Neutrophil (primary cell): ENCODE results near the gene PLXNA4.

Experiments used
- H3K27ac ChIP-seq: fragments of 200-600 bp; sonication (generic); 2 replicates; pipeline ENCODE4 v1.5.1; 2016; ENCODE audit warnings: mild to moderate bottlenecking, moderate library complexity
- H3K27me3 ChIP-seq: fragments of 200-600 bp; sonication (generic); 2 replicates; pipeline ENCODE4 v1.6.0; 2016; ENCODE audit warnings: mild to moderate bottlenecking
- H3K36me3 ChIP-seq: fragments of 200-600 bp; sonication (generic); 2 replicates; pipeline ENCODE4 v1.5.1; 2017
- H3K4me1 ChIP-seq, 2 experiments: fragments of 200-600 bp in 1 of 2; sonication (generic) in 1 of 2; 1 replicate in 1 of 2; 2 replicates in 1 of 2; pipeline versions ENCODE4 v1.5.1 to v1.6.1; 2013 to 2016; ENCODE audit warnings: low read depth in 1 of 2, low read length in 1 of 2, mild to moderate bottlenecking in 1 of 2, moderate library complexity in 1 of 2; ENCODE audit not compliant: control insufficient read depth in 1 of 2, insufficient read depth in 1 of 2
- H3K4me3 ChIP-seq, 2 experiments: fragments of 200-600 bp in 1 of 2; sonication (generic) in 1 of 2; 1 replicate in 1 of 2; 2 replicates in 1 of 2; pipeline ENCODE4 v1.5.1; 2013 to 2016; ENCODE audit warnings: low read depth in 1 of 2, low read length in 1 of 2, mild to moderate bottlenecking in 1 of 2, moderate library complexity in 1 of 2
- H3K9me3 ChIP-seq: fragments of 200-600 bp; sonication (generic); 2 replicates; pipeline ENCODE4 v1.5.1; 2016
- CTCF ChIP-seq: fragments of 200-600 bp; sonication (generic); IDR thresholded peaks from 2 replicates; pipeline ENCODE4 v1.5.1; 2016; ENCODE audit warnings: antibody characterized with exemption

Gene PLXNA4

DNA sequence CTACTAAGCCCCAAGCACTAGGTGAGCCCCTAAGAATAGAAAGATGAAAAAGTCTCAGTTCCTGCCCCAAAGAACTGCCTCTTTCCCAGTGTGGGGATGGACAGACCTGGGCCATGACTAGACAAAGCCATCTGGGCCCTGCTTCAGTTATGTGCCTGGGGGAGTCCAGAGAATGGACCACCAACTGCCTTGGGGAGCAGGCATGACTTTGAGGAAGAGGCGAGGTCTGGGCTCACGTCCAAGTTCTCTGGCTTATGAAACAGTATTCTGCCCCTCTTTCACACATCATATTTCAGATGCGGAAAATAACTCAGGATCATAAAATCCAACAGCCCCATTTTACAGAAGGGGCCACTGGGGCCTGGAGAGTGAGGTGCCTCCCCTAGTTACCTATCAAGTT lies 80.3 kb downstream of the PLXNA4 start:
- H3K36me3 ChIP-seq, result no peaks in the 10 kb centered on the region
- no peaks in the 10 kb centered on the region for H3K9me3 ChIP-seq
- H3K27me3 ChIP-seq, result no peaks in the 10 kb centered on the region
- H3K27ac ChIP-seq, result no peak overlapping the region
- H3K4me3 ChIP-seq, result no peak overlapping the region
- TF ChIP-seq CTCF, result no peak
- H3K4me1 ChIP-seq, result no peaks in the 10 kb centered on the region

- no peaks in the 10 kb centered on the region for H3K4me1 ChIP-seq
- H3K36me3 ChIP-seq, result no peaks in the 10 kb centered on the region
- TF ChIP-seq CTCF, result no peak
- H3K27me3 ChIP-seq, result no peaks in the 10 kb centered on the region
- H3K9me3 ChIP-seq, result no peaks in the 10 kb centered on the region
- H3K27ac ChIP-seq, result no peak overlapping the region
- H3K4me3 ChIP-seq, result no peak overlapping the region
These were observed 81.8 kb downstream of the PLXNA4 start for GRCh38 chr7:132494474-132494873.

- no peak overlapping the region for H3K4me3 ChIP-seq
- H3K27me3 ChIP-seq, result no peaks in the 10 kb centered on the region
- H3K4me1 ChIP-seq, result no peaks in the 10 kb centered on the region
- no peak overlapping the region for H3K27ac ChIP-seq
- H3K36me3 ChIP-seq, result no peaks in the 10 kb centered on the region
- no peak for TF ChIP-seq CTCF
- H3K9me3 ChIP-seq, result no peaks in the 10 kb centered on the region
These were observed 83.3 kb downstream of the PLXNA4 start for GRCh38 chr7:132492823-132493445.

GRCh38 chr7:132491391-132491945 lies 84.8 kb downstream of the PLXNA4 start:
- Histone ChIP-seq H3K27ac (no peak overlapping the region), H3K36me3 (no peaks in the 10 kb centered on the region), H3K4me3 (no peak overlapping the region), H3K27me3 (peaks cover 14% of the 10 kb centered on the region), H3K9me3 (no peaks in the 10 kb centered on the region), H3K4me1 (no peaks in the 10 kb centered on the region)
- TF ChIP-seq CTCF, result no peak

GRCh38 chr7:132490474-132490873 lies 85.8 kb downstream of the PLXNA4 start:
- Histone ChIP-seq H3K36me3 (no peaks in the 10 kb centered on the region), H3K9me3 (no peaks in the 10 kb centered on the region), H3K4me3 (no peak overlapping the region), H3K27ac (no peak overlapping the region), H3K27me3 (peaks cover 24% of the 10 kb centered on the region), H3K4me1 (no peaks in the 10 kb centered on the region)
- TF ChIP-seq CTCF, result no peak
